Lung (tissue), 12 donors: ENCODE measurements around the gene SCAMP3. TPM values are rescaled to one million over a fixed set of nuclear protein-coding genes. Genes with fewer than 3 reads are reported as not detected.

Source experiments
- ATAC-seq: fragments of 200-7000 bp; cut with Tn5 transposase; one replicate; pipeline ENCODE4 v1.9.1; 2020; ENCODE audit warnings: moderate number of reproducible peaks; ENCODE audit not compliant: insufficient read depth, low FRiP score
- DNase-seq, 3 donors: peaks; one replicate each; pipeline ENCODE4 v3.0.0-alpha.2; 2013 to 2017
- H3K27ac ChIP-seq, 2 donors: one replicate each; pipeline ENCODE4 v1.5.1; 2013; ENCODE audit warnings: mild to moderate bottlenecking in 2 of 2, moderate library complexity in 2 of 2, control low read depth in 1 of 2, inconsistent platforms in 1 of 2, low read depth in 1 of 2, low read length in 1 of 2
- H3K27me3 ChIP-seq, 3 donors: one replicate each; pipeline ENCODE4 v1.5.1; 2013; ENCODE audit warnings: low read length in 2 of 3; ENCODE audit not compliant: control insufficient read depth in 3 of 3, insufficient read depth in 3 of 3
- H3K36me3 ChIP-seq, 4 donors: one replicate each; pipeline ENCODE4 v1.5.1; 2013; ENCODE audit warnings: low read length in 4 of 4, mild to moderate bottlenecking in 1 of 4, moderate library complexity in 1 of 4; ENCODE audit not compliant: control insufficient read depth in 4 of 4, insufficient read depth in 4 of 4
- H3K4me1 ChIP-seq, 5 donors: one replicate each; pipeline ENCODE4 v1.5.1; 2013; ENCODE audit warnings: low read length in 5 of 5, mild to moderate bottlenecking in 2 of 5, moderate library complexity in 1 of 5; ENCODE audit not compliant: control insufficient read depth in 5 of 5, insufficient read depth in 5 of 5
- H3K4me3 ChIP-seq: one replicate; pipeline ENCODE4 v1.5.1; 2013; ENCODE audit warnings: mild to moderate bottlenecking, control low read depth, moderate library complexity
- H3K9ac ChIP-seq, 2 donors: one replicate each; pipeline ENCODE4 v1.5.1; 2013; ENCODE audit warnings: low read length in 2 of 2, control low read depth in 1 of 2; ENCODE audit not compliant: insufficient read depth in 1 of 2
- H3K9me3 ChIP-seq, 4 donors: one replicate each; pipeline ENCODE4 v1.5.1; 2013; ENCODE audit warnings: low read length in 3 of 4, mild to moderate bottlenecking in 1 of 4, moderate library complexity in 1 of 4; ENCODE audit not compliant: control insufficient read depth in 4 of 4, insufficient read depth in 3 of 4
- WGBS, 2 donors: extraction: QIAGEN DNeasy Blood & Tissue Kit; methylation state at CpG; one replicate each; pipeline ENCODE4 v1.1.7; 2013; 5-methylcytosine and 5-hydroxymethylcytosine counted together
- polyA plus RNA-seq, 2 donors: library from polyadenylated mRNA; stranded (reverse); fragments of 200-250 nt; gene quantifications; one replicate each; pipeline ENCODE4 v1.2.1, GENCODE V29; 2013
- total RNA-seq, 2 donors: library from RNA; depleted of rRNA in 1 of 2; stranded (reverse); fragments of >200 nt in 1 of 2; gene quantifications; one replicate each; pipeline ENCODE4 v1.2.1, GENCODE V29; 2014 to 2021
- TF ChIP-seq, protein P1 (sequence below): IDR thresholded peaks from 2 replicates; pipeline ENCODE4 v1.5.1; 2012; ENCODE audit warnings: mild to moderate bottlenecking; ENCODE audit errors: control extremely low read depth, extremely low read depth
- donor health status: control.
- donor health status: control.
- donor health status: Bipolar disorder and iron deficiency.
- donor health status: healthy.
- donor health status: DM: yes; HTN: yes; CAD: no.

The SCAMP3 gene
- total and polyA plus RNA-seq, 4 donors, result 29.9 to 90.3 (median 69.8) TPM

DNA sequence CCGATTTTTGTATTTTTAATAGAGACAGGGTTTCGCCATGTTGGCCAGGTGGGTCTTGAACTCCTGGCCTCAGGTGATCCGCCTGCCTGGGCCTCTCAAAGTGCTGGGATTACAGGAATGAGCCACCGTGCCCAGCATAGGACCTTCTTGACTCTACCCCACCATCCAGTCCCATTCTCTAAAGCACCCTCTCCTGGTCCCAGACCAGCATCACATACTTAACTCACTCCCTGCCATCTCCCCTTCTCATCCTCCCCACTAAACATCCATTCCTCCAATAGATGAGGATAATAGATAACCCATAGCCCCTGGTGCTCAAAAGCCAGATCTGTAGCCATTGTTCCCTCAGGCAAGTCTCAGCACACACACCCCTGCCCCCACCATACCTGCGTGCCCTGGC lies 9.0 kb downstream of the SCAMP3 start:
- DNase-seq (no peak), ATAC-seq (no peak)
- Histone ChIP-seq H3K27ac (no peak overlapping the region), H3K9me3 (no peaks in the 10 kb centered on the region), H3K27me3 (no peaks in the 10 kb centered on the region), H3K36me3 (peaks cover 0 to 12% (median 9%) of the 10 kb centered on the region in 4 donors), H3K9ac (no peak overlapping the region), H3K4me1 (peaks cover 0 to 32% (median 11%) of the 10 kb centered on the region in 5 donors), H3K4me3 (no peak overlapping the region)
- TF ChIP-seq, protein P1, sequence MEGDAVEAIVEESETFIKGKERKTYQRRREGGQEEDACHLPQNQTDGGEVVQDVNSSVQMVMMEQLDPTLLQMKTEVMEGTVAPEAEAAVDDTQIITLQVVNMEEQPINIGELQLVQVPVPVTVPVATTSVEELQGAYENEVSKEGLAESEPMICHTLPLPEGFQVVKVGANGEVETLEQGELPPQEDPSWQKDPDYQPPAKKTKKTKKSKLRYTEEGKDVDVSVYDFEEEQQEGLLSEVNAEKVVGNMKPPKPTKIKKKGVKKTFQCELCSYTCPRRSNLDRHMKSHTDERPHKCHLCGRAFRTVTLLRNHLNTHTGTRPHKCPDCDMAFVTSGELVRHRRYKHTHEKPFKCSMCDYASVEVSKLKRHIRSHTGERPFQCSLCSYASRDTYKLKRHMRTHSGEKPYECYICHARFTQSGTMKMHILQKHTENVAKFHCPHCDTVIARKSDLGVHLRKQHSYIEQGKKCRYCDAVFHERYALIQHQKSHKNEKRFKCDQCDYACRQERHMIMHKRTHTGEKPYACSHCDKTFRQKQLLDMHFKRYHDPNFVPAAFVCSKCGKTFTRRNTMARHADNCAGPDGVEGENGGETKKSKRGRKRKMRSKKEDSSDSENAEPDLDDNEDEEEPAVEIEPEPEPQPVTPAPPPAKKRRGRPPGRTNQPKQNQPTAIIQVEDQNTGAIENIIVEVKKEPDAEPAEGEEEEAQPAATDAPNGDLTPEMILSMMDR, result no peak
- 88 to 89% methylated on average over 5 of the region's 5 CpGs for WGBS, 2 donors

GRCh38 chr1:155251566-155251965 lies 10.6 kb downstream of the SCAMP3 start:
- Histone ChIP-seq H3K9ac (no peak overlapping the region), H3K27me3 (no peaks in the 10 kb centered on the region), H3K4me3 (no peak overlapping the region), H3K36me3 (peaks cover 0 to 16% (median 8%) of the 10 kb centered on the region in 4 donors), H3K9me3 (no peaks in the 10 kb centered on the region), H3K27ac (no peak overlapping the region), H3K4me1 (peaks cover 0 to 32% (median 10%) of the 10 kb centered on the region in 5 donors)
- TF ChIP-seq, protein P1, result no peak
- ATAC-seq, result no peak
- DNase-seq, result no peak
- 93 to 95% methylated on average over 7 of the region's 7 CpGs for WGBS, 2 donors

DNA sequence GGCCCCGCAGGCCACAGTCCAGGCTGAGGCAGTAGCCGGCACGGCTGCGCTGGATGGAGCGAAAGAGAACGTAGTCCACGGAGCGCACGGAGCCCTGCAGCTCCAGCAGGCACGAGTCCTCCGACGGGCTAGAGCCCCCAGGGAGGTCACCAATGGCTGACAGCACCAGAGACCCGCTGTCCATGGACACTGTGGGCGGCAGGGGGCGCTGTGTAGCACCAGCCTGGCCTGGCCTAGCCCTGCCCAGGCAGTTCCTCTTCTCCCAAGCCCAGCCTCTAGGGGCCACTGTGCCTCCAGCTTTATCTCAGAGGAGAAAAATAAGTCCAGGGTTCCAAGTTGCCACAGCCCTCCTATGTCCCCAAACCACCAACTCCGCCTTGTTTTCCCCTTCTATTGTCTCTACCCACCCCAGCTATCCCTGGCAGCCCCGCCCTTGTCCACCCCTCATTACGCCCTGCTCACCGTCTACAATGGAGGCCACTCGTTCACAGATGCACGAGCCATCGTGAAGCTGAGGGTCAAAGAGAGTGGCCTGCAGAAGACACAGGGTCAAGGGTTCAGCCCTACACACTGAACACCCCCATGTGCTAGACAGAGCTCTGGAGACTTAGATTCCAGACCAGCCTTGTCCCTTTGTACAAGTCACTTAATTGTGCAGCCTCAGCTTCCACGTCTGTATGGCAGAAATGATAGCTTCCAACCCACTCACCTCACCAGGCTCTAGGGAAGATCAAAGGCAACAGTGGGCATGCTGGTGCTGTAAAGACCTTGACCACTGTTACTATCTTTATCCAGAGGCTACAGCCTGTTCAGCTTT lies 11.3 kb downstream of the SCAMP3 start:
- no peak overlapping the region for H3K9ac ChIP-seq
- 18 to 21% methylated on average over 22 to 23 of the region's 23 CpGs for WGBS, 2 donors
- DNase-seq (peak; percentile 95 to 96 (median 95)), ATAC-seq (peak; percentile 92)
- TF ChIP-seq, protein P1, result peak; percentile 100
- peaks cover 0 to 11% (median 6%) of the 10 kb centered on the region in 4 donors for H3K36me3 ChIP-seq
- H3K4me1 ChIP-seq, result peaks cover 0 to 27% (median 10%) of the 10 kb centered on the region in 5 donors
- no peaks in the 10 kb centered on the region for H3K9me3 ChIP-seq
- H3K4me3 ChIP-seq, result no peak overlapping the region
- no peaks in the 10 kb centered on the region for H3K27me3 ChIP-seq
- H3K27ac ChIP-seq, result no peak overlapping the region
